Neural cell (in vitro differentiated cells): ENCODE results near the gene RGS17. TPM values are rescaled to one million over a fixed set of nuclear protein-coding genes. Genes with fewer than 3 reads are reported as not detected.
A peak's percentile ranks its signal among the peaks of the same experiment; 100 is the strongest.
"Not testable (repeated sequence)": the region's sequence is repeated elsewhere in the genome, so short reads cannot be mapped to it uniquely, and the experiment has no call there.

Experiments used
- H2AFZ ChIP-seq: fragments of 200-600, 300-800 bp; sonication (generic), shearing (Covaris generic); 2 replicates; pipeline ENCODE4 v1.6.0; 2014; ENCODE audit warnings: low read depth, mild to moderate bottlenecking, antibody characterized with exemption, low read length, moderate library complexity
- H3F3A ChIP-seq: fragments of 200-600 bp; shearing (Covaris generic); 2 replicates; pipeline ENCODE4 v1.6.1; 2016; ENCODE audit warnings: mild to moderate bottlenecking, moderate library complexity, mixed read lengths, antibody characterized with exemption, low read length; ENCODE audit not compliant: insufficient read depth, poor library complexity, severe bottlenecking
- H3K27ac ChIP-seq: fragments of 200-600, 300-800 bp; sonication (generic), shearing (Covaris generic); 2 replicates; pipeline ENCODE4 v1.5.1; 2014; ENCODE audit warnings: mild to moderate bottlenecking, low read length, moderate library complexity
- H3K27me3 ChIP-seq: fragments of 300-800, 200-600 bp; sonication (generic), shearing (Covaris generic); 2 replicates; pipeline ENCODE4 v1.6.0; 2014; ENCODE audit warnings: mild to moderate bottlenecking, low read depth, low read length, moderate library complexity; ENCODE audit not compliant: insufficient read depth
- H3K36me3 ChIP-seq: fragments of 300-800, 200-600 bp; sonication (generic), shearing (Covaris generic); 2 replicates; pipeline ENCODE4 v1.5.1; 2014; ENCODE audit warnings: mild to moderate bottlenecking, antibody characterized with exemption, low read length, moderate library complexity; ENCODE audit not compliant: insufficient read depth
- H3K4me2 ChIP-seq: fragments of 300-800, 200-600 bp; sonication (generic), shearing (Covaris generic); 2 replicates; pipeline ENCODE4 v1.6.0; 2014; ENCODE audit warnings: mild to moderate bottlenecking, low read length
- H3K4me3 ChIP-seq: fragments of 300-800, 200-600 bp; sonication (generic), shearing (Covaris generic); 2 replicates; pipeline ENCODE4 v1.5.1; 2014; ENCODE audit warnings: mild to moderate bottlenecking, low read length, moderate library complexity
- H3K79me2 ChIP-seq: fragments of 200-600 bp; shearing (Covaris generic); replicated peaks from 2 replicates; pipeline ENCODE4 v1.6.0; 2014; ENCODE audit warnings: mild to moderate bottlenecking, low read length, moderate library complexity; ENCODE audit not compliant: insufficient read depth
- H3K9ac ChIP-seq: fragments of 300-800, 200-600 bp; sonication (generic), shearing (Covaris generic); 2 replicates; pipeline ENCODE4 v1.6.1; 2016; ENCODE audit warnings: mild to moderate bottlenecking, low read length, mixed read lengths
- H3K9me2 ChIP-seq: fragments of 200-600 bp; shearing (Covaris generic); 2 replicates; pipeline ENCODE4 v1.6.1; 2016; ENCODE audit warnings: mild to moderate bottlenecking, low read length, mixed read lengths; ENCODE audit not compliant: insufficient read depth
- H3K9me3 ChIP-seq: fragments of 200-600, 300-800 bp; sonication (generic), shearing (Covaris generic); 2 replicates; pipeline ENCODE4 v1.6.1; 2016; ENCODE audit warnings: mild to moderate bottlenecking, mixed run types, low read length, moderate library complexity, mixed read lengths
- H4K20me1 ChIP-seq: fragments of 200-600 bp; shearing (Covaris generic); 2 replicates; pipeline ENCODE4 v1.6.1; 2016; ENCODE audit warnings: mild to moderate bottlenecking, mixed run types; ENCODE audit not compliant: insufficient read depth
- EP300 ChIP-seq: fragments of 450-650 bp; conservative IDR thresholded peaks from 2 replicates; pipeline ENCODE4 v1.6.1; 2014; ENCODE audit warnings: antibody characterized with exemption, mild to moderate bottlenecking, moderate library complexity; ENCODE audit not compliant: poor library complexity, severe bottlenecking
- EZH2 ChIP-seq: fragments of 200-600, 300-800 bp; shearing (Covaris generic), sonication (generic); IDR thresholded peaks from 2 replicates; pipeline ENCODE4 v1.6.1; 2014; ENCODE audit warnings: antibody characterized with exemption, low read length, borderline replicate concordance, mild to moderate bottlenecking; ENCODE audit not compliant: insufficient read depth, poor library complexity, severe bottlenecking
- MXI1 ChIP-seq: fragments of 450-650 bp; conservative IDR thresholded peaks from 2 replicates; pipeline ENCODE4 v1.6.1; 2014; ENCODE audit warnings: antibody characterized with exemption, mild to moderate bottlenecking; ENCODE audit not compliant: poor library complexity, severe bottlenecking
- POLR2AphosphoS5 ChIP-seq: IDR thresholded peaks from 2 replicates; pipeline ENCODE4 v1.6.1; 2012
- RAD21 ChIP-seq: fragments of 450-650 bp; conservative IDR thresholded peaks from 2 replicates; pipeline ENCODE4 v1.6.1; 2014; ENCODE audit warnings: antibody characterized with exemption, mild to moderate bottlenecking, moderate library complexity
- SMC3 ChIP-seq: fragments of 450-650 bp; conservative IDR thresholded peaks from 2 replicates; pipeline ENCODE4 v1.6.1; 2014; ENCODE audit warnings: antibody characterized with exemption, mild to moderate bottlenecking, moderate library complexity; ENCODE audit not compliant: poor library complexity
- TAF1 ChIP-seq: IDR thresholded peaks from 2 replicates; pipeline ENCODE4 v1.6.1; 2012; ENCODE audit warnings: low read depth
- polyA plus RNA-seq: library from polyadenylated mRNA; depleted of rRNA; stranded (reverse); fragments of >200 nt; gene quantifications from 2 replicates; pipeline ENCODE4 v1.2.3, GENCODE V29; 2014
- TF ChIP-seq, protein P1 (sequence below): fragments of 450-650 bp; IDR thresholded peaks from 2 replicates; pipeline ENCODE4 v1.5.1; 2014; ENCODE audit warnings: antibody characterized with exemption, mild to moderate bottlenecking, moderate library complexity; ENCODE audit not compliant: poor library complexity, severe bottlenecking
- TF ChIP-seq, protein P2 (sequence below): IDR thresholded peaks from 2 replicates; pipeline ENCODE4 v1.6.1; 2012; ENCODE audit warnings: borderline replicate concordance

The RGS17 gene
- polyA plus RNA-seq, 1 donor from 2014 or later = 44.9 TPM

DNA sequence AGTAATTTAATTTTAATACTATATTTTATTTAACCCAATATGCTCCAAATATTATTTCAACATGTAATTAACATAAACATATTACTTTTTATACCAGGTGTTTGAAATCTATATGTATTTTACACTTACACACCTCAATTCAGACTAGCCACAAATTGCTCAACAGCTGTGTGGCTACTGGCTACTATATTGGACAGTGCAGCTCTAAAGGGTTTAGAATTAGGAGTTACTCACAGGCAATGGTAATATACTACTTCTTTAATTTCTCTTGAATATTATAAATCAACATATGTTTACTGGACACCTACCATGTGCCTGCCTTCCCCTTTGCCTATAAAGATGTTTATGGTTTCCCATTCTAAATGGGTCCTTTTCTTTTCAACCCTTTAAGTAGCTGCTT lies 130.8 kb downstream of the RGS17 start:
- H3K9me2 ChIP-seq = no peaks in the 10 kb centered on the region
- no peak overlapping the region for H3K9ac ChIP-seq
- H3K9me3 ChIP-seq = no peaks in the 10 kb centered on the region
- no peaks in the 10 kb centered on the region for H3K27me3 ChIP-seq
- no peaks in the 10 kb centered on the region for H3K36me3 ChIP-seq
- H3K4me2 ChIP-seq = no peak overlapping the region
- H4K20me1 ChIP-seq = no peaks in the 10 kb centered on the region
- no peak overlapping the region for H2AFZ ChIP-seq
- TF ChIP-seq, protein P1, sequence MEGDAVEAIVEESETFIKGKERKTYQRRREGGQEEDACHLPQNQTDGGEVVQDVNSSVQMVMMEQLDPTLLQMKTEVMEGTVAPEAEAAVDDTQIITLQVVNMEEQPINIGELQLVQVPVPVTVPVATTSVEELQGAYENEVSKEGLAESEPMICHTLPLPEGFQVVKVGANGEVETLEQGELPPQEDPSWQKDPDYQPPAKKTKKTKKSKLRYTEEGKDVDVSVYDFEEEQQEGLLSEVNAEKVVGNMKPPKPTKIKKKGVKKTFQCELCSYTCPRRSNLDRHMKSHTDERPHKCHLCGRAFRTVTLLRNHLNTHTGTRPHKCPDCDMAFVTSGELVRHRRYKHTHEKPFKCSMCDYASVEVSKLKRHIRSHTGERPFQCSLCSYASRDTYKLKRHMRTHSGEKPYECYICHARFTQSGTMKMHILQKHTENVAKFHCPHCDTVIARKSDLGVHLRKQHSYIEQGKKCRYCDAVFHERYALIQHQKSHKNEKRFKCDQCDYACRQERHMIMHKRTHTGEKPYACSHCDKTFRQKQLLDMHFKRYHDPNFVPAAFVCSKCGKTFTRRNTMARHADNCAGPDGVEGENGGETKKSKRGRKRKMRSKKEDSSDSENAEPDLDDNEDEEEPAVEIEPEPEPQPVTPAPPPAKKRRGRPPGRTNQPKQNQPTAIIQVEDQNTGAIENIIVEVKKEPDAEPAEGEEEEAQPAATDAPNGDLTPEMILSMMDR = no peak
- TF ChIP-seq MXI1 (no peak), RAD21 (no peak), TAF1 (no peak), SMC3 (no peak), POLR2AphosphoS5 (no peak), EP300 (no peak), EZH2 (no peak)
- TF ChIP-seq, protein P2, sequence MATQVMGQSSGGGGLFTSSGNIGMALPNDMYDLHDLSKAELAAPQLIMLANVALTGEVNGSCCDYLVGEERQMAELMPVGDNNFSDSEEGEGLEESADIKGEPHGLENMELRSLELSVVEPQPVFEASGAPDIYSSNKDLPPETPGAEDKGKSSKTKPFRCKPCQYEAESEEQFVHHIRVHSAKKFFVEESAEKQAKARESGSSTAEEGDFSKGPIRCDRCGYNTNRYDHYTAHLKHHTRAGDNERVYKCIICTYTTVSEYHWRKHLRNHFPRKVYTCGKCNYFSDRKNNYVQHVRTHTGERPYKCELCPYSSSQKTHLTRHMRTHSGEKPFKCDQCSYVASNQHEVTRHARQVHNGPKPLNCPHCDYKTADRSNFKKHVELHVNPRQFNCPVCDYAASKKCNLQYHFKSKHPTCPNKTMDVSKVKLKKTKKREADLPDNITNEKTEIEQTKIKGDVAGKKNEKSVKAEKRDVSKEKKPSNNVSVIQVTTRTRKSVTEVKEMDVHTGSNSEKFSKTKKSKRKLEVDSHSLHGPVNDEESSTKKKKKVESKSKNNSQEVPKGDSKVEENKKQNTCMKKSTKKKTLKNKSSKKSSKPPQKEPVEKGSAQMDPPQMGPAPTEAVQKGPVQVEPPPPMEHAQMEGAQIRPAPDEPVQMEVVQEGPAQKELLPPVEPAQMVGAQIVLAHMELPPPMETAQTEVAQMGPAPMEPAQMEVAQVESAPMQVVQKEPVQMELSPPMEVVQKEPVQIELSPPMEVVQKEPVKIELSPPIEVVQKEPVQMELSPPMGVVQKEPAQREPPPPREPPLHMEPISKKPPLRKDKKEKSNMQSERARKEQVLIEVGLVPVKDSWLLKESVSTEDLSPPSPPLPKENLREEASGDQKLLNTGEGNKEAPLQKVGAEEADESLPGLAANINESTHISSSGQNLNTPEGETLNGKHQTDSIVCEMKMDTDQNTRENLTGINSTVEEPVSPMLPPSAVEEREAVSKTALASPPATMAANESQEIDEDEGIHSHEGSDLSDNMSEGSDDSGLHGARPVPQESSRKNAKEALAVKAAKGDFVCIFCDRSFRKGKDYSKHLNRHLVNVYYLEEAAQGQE = no peak
- peaks cover 6% of the 10 kb centered on the region for H3F3A ChIP-seq
- peaks cover 53% of the 10 kb centered on the region for H3K79me2 ChIP-seq
- no peak overlapping the region for H3K27ac ChIP-seq
- peak overlapping the region; percentile 84 for H3K4me3 ChIP-seq

DNA sequence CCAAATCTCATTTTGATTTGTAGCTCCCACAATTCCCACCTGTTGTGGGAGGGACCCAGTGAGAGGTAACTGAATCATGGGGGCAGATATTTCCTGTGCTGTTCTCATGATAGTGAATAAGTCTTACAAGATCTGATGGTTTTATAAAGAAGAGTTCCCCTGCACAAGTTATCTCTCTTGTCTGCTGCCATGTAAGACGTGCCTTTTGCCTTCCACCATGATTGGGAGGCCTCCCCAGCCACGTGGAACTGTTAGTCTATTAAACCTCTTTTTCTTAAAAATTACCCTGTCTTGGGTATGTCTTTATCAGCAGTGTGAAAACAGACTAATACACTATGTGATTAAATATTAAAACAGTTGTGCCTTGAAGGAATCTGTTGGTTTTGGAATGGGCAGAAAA lies 131.5 kb downstream of the RGS17 start:
- not testable (repeated sequence) for H3F3A ChIP-seq, H3K4me2 ChIP-seq, H3K4me3 ChIP-seq, H3K27ac ChIP-seq, H3K9me2 ChIP-seq, H4K20me1 ChIP-seq, H3K36me3 ChIP-seq, H2AFZ ChIP-seq, H3K9me3 ChIP-seq, H3K9ac ChIP-seq, H3K27me3 ChIP-seq
- H3K79me2 ChIP-seq = peaks cover 52% of the 10 kb centered on the region

DNA sequence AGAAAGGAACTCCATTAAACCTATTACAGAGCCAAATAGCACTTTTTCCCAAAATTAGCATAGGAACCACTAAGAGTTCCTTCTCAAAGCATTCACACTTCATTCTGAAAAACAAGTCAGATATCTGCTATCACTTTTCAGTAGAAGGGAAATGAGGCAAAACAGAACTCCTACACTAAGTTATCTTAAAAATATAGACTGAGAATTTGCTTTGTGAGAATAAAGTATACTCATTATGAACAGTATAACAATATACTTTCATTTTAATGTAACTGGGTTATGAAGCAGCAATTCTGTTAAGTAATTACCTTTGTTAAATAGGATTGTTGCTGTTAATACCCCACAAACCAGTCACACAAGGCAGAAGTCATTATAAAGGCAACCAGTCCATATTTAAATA lies 137.2 kb downstream of the RGS17 start:
- Histone ChIP-seq H3F3A (no peaks in the 10 kb centered on the region), H3K9me2 (no peaks in the 10 kb centered on the region), H3K79me2 (peaks cover 28% of the 10 kb centered on the region), H3K27ac (no peak overlapping the region), H3K27me3 (no peaks in the 10 kb centered on the region), H3K4me2 (no peak overlapping the region), H3K9ac (no peak overlapping the region), H3K4me3 (no peak overlapping the region), H4K20me1 (no peaks in the 10 kb centered on the region), H2AFZ (no peak overlapping the region), H3K9me3 (no peaks in the 10 kb centered on the region), H3K36me3 (no peaks in the 10 kb centered on the region)
- no peak for TF ChIP-seq EZH2
- TF ChIP-seq POLR2AphosphoS5 = no peak
- no peak for TF ChIP-seq MXI1
- TF ChIP-seq, protein P2 = no peak
- TF ChIP-seq TAF1 = no peak
- no peak for TF ChIP-seq EP300
- TF ChIP-seq SMC3 = no peak
- TF ChIP-seq, protein P1 = no peak
- no peak for TF ChIP-seq RAD21
